Stimulated activated CD4-positive, alpha-beta T cell treated with anti-CD3 and anti-CD28 coated beads, Interleukin-12 subunit alpha, Interleukin-12 subunit beta, amount 100 ng/mL, for 24 hours (primary cell): ENCODE measurements around the gene FGD3.
A peak's percentile ranks its signal among the peaks of the same experiment; 100 is the strongest.
"Not testable (repeated sequence)": the region's sequence is repeated elsewhere in the genome, so short reads cannot be mapped to it uniquely, and the experiment has no call there.

Experiments
- DNase-seq, 2 experiments: peaks; one replicate each; pipeline ENCODE4 v3.0.0-alpha.2; 2020; ENCODE audit warnings: low read depth in 2 of 2

The FGD3 gene

DNA sequence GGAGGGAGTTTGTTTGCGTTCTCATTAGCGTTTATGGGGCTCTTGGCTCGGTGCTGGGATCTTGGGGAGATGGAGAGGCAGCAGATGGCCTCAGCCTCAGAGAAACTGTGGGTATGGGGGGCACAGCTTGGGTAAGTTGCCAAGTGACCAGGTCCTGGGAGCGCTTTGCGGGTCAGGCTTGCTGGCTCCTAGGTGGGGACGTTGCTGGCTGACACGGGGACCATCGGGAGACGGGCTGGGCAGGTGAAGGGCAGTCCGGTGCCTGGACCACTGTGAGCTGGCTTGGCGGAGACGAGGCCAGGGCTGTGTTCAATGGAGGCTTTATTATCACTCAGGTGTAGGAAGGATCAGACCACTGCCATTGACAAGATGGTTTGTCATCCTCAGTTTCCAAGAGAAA lies 30.0 kb downstream of the FGD3 start:
- DNase-seq: no peak

GRCh38 chr9:92978345-92978875 lies 31.1 kb downstream of the FGD3 start:
- DNase-seq: no peak

- no peak for DNase-seq
These were observed 32.1 kb downstream of the FGD3 start for GRCh38 chr9:92979283-92980056.

DNA sequence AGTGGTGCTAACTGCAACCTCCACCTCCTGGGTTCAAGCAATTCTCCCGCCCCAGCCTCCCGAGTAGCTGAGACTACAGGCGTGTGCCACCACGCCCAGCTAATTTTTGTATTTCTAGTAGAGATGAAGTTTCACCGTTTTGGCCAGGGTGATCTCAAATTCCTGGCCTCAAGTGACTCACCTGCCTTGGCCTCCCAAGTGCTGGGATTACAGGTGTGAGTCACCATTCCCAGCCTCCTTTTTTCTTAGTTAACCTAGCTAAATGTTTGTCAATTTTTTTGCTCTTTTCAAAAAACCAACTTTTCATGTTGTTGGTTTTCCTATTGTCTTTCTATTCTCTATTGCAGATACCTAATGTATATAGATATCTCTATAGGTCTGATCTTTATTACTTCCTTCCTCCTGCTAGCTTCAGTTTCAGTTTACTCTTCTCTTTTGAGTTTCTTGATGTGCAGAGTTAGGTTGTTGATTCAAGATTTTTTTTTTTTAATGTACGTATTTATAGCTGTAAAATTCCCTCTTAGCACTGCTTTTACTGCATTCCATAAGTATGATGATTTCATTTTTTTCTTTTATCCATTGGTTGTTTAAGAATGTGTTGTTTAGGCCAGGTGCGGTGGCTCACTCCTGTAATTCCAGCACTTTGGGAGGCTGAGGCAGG lies 32.9 kb downstream of the FGD3 start:
- no peak for DNase-seq

DNA sequence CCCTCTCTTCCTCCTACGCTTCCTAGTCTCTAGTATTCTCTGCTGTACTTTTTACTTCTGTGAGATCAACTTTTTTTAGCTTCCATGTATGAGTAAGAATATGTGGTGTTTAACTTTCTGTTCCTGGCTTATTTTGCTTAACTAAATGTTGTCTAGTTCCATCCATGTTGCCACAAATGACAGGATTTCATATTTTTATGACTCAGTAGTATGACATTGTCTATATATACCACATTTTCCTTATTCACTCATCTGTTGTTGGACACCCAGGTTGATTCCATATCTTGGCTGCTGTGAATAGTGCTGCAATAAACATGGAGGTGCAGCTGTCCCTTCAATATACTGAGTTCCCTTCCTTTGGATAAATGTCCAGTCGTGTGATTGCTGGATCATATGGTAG lies 34.8 kb downstream of the FGD3 start:
- no peak for DNase-seq

DNA sequence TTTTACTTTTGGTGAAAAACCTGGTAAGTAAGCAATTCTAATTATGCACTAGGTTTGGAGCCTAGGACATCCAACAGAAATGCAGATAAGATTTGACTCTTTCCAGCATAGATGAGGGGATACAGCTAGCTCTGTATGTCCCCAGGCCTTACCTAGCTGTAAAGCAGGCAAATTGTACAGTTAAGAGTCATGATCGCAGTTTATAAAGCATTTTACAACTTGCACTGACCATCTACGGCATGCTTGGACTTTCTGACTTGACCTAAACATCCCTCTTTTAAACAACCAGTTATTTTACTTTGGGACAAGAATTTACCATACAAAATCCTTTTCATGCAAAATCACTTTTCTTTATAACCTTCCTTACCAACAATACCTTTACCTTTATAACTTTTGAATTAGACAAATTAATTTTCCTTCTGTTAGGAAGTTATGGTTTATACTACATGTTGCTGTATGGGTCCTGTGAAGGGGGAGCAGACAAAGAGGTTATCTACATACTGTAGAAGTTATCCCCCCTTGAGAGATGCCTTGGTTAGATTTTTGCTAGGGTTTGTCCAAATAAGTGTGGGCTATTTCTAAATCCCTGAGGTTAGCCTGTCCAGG lies 36.8 kb downstream of the FGD3 start:
- DNase-seq: no peak

- no peak for DNase-seq
These were observed 37.7 kb downstream of the FGD3 start for GRCh38 chr9:92984976-92985375.

DNA sequence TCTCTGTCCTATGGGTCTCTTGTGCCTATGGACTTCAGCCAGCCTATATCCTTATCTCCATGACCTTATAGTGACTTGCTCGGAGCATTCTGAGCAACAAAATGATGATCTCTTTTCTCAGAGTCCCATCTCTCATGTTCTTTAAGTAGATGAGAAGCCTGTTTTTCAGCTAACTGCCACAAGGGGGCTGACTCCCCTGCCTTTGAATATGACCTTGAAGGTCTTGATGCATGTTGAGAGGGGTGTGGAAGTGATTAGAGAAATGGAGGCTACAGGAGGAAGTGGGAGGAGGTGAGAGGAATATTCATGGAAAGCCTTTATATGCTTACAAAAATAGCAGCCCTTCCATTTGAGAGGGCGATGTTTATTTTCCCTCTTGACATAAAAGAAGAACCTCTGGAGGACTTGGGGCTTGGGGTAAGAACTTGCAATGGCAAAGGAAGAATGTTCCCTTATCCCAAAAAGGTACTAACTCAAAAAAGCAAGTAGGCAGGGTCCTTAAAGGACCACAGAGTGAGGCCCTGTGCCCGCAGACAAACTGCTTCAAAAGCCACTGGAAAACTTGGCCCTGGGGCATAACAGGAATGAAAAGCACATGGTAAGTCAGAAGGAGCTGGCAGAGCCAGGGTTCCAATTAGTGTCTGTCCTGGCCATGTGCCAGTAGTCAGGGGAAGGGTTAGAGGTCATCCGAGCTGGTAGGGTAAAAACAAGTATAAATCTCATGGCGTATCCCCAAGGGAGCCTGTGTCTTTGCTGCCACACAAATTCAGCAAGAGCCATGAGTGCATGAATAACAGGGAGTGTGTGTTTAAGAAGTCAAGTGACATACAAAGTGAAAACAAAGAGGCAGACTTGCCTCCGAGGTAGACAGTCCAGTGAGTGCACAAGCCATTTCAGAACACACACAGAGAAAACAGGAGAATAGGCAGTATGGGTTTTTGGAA lies 39.1 kb downstream of the FGD3 start:
- peak in 1 of 2 experiments; percentile 38 for DNase-seq

DNA sequence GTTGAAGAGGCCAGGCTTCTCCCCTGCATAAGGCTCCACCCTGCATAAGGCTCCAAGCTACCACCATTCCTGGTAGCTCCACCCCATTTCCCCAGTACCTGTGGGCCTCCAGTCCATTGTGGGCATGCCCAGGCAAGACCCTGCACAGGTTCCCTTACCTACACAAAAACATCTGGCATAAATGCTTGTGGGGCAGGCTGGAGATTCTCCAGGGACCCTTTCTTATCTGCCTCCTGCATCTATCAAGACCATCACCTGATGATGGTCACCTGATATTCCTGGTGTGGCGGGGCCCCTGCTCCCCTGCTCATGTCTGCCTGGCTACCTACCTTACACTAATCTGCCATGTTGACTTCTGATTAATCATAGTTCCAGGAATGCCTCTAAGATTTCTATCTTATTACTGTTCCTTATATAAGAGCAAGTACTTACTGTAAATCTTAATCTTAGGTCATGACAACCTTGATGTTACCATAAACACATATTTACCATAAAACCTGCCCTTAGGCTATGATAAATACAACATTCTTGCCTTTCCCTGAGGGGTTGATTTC lies 41.0 kb downstream of the FGD3 start:
- DNase-seq: no peak

- DNase-seq: no peak
These were observed 42.2 kb downstream of the FGD3 start for GRCh38 chr9:92989561-92989960.

DNA sequence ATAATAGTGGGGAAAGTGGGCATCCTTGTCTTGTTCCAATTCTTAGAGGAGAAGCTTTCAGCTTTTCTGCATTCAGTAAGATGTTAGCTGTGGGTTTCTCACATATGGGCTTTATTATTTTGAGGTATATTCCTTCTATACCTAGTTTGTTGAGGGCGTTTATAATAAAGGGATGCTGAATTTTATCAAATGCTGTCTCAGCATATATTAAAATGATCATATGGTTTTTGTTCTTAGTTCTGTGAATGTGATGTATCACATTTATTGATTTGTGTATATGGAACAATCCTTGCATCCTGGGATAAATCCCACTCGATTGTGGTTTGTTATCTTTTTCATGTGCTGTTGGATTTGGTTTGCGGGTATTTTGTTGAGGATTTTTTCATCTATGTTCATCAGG lies 43.1 kb downstream of the FGD3 start:
- DNase-seq: no peak

- DNase-seq: no peak
These were observed 45.2 kb downstream of the FGD3 start for GRCh38 chr9:92992549-92992948.

- not testable (repeated sequence) for DNase-seq
These were observed 51.5 kb downstream of the FGD3 start for GRCh38 chr9:92998871-92999270.

GRCh38 chr9:93001031-93001430 lies 53.7 kb downstream of the FGD3 start:
- DNase-seq: no peak

DNA sequence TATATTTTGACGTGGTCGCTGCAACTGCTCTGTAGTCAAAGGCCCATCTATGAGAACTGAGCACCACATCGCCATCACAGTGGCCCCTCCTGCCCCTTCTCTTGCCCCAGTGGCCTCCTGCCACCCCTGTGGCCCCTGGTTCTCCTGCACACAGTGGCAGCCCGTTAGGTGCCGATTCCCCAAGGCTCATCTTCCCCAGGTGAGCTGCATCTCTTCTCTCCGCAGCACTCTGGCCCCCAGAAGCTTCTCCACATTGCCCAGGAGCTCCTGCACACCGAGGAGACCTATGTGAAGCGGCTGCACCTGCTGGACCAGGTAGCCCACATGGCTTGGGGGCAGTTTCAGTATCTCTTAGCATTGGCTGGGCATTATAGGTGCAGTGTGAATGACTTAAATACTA lies 55.4 kb downstream of the FGD3 start:
- no peak for DNase-seq

GRCh38 chr9:93003552-93004407 lies 56.5 kb downstream of the FGD3 start:
- DNase-seq: peak; percentile 45 to 59

DNA sequence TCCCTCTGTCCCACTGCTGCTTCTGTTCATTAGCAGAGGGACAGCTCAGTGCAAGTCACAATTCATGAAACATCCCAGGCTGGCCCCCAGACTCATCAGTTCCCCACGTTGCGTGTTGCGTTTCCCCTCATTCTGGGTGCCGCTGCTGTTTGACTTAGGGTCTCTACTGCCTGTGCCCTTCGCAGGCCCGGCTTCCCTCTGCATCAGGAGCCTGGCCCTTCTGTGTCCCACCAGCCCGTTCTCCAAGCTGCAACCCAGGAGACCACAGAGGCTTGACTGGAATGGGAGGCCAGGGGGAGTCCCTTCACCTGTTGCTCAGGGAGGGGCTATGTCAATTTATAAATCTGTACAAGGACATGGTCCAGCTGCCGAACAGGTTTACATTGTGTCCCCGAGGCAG lies 57.2 kb downstream of the FGD3 start:
- no peak for DNase-seq

GRCh38 chr9:93005876-93006275 lies 58.6 kb downstream of the FGD3 start:
- DNase-seq: no peak

GRCh38 chr9:93007529-93008058 lies 60.3 kb downstream of the FGD3 start:
- DNase-seq: no peak

DNA sequence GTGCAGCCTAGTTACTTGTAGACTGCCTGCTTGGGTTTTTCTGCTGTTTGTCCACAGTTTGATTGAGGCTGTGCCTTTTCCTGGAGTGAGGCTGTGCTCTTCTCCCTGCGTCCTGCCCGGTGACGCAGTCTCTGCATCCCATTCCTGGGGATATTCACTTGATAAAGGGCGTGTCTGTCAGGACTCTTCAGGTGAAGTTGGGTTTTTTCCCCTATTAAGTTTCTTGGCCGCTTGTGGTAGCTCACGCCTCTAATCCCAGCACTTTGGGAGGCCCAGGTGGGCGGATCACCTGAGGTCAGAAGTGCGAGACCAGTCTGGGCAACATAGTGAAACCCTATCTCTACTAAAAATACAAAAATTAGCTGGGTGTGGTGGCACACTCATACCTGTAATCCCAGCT lies 61.1 kb downstream of the FGD3 start:
- DNase-seq: no peak
